ENCODE data around the gene CACNA1F. TPM values are rescaled to one million over a fixed set of nuclear protein-coding genes. Genes with fewer than 3 reads are reported as not detected.

CACNA1F gene
- total RNA-seq, 4 donors from 2014 or later: 1.7 to 2.8 (median 2.3) TPM

GRCh38 chrX:49179358-49179757, 53.8 kb downstream of the CACNA1F start:
- DNase-seq: no peak
- Histone ChIP-seq H3K9me3 (no peaks in the 10 kb centered on the region), H3K4me3 (no peak overlapping the region), H3K27ac (no peak overlapping the region), H3K4me1 (no peaks in the 10 kb centered on the region), H3K36me3 (peaks cover 0 to 14% (median 0%) of the 10 kb centered on the region in 3 donors), H3K27me3 (no peaks in the 10 kb centered on the region)
- no peak for TF ChIP-seq POLR2A (IDR thresholded peaks at IDR 0.05)
- no peak for TF ChIP-seq CTCF (IDR thresholded peaks at IDR 0.05)

GRCh38 chrX:49178537-49178936, 54.6 kb downstream of the CACNA1F start:
- Histone ChIP-seq H3K4me1 (no peaks in the 10 kb centered on the region), H3K36me3 (peaks cover 0 to 13% (median 0%) of the 10 kb centered on the region in 3 donors), H3K27me3 (no peaks in the 10 kb centered on the region), H3K4me3 (no peak overlapping the region), H3K9me3 (no peaks in the 10 kb centered on the region), H3K27ac (no peak overlapping the region)
- no peak for DNase-seq
- no peak for TF ChIP-seq POLR2A (IDR thresholded peaks at IDR 0.05)
- TF ChIP-seq CTCF (IDR thresholded peaks at IDR 0.05): no peak

- peaks cover 0 to 7% (median 0%) of the 10 kb centered on the region in 3 donors for H3K36me3 ChIP-seq
Measured at GRCh38 chrX:49177873-49178480, 55.2 kb downstream of the CACNA1F start.

GRCh38 chrX:49177338-49177833, 55.8 kb downstream of the CACNA1F start:
- Histone ChIP-seq H3K27me3 (no peaks in the 10 kb centered on the region), H3K27ac (peak overlapping the region in 2 of 4 donors; percentile 22 to 30), H3K36me3 (peaks cover 0 to 6% (median 0%) of the 10 kb centered on the region in 3 donors), H3K4me3 (no peak overlapping the region), H3K4me1 (no peaks in the 10 kb centered on the region), H3K9me3 (no peaks in the 10 kb centered on the region)
- TF ChIP-seq CTCF (IDR thresholded peaks at IDR 0.05): peak in 3 of 6 experiments; percentile 15 to 31 (median 20)
- TF ChIP-seq POLR2A (IDR thresholded peaks at IDR 0.05): no peak
- no peak for DNase-seq

More at GRCh38 chrX:49177873-49178480, 55.2 kb downstream of the CACNA1F start:
- H3K27me3 ChIP-seq: no peaks in the 10 kb centered on the region
- DNase-seq: no peak
- H3K4me3 ChIP-seq: no peak overlapping the region
- H3K27ac ChIP-seq: no peak overlapping the region
- TF ChIP-seq POLR2A (IDR thresholded peaks at IDR 0.05): no peak
- TF ChIP-seq CTCF (IDR thresholded peaks at IDR 0.05): no peak
- no peaks in the 10 kb centered on the region for H3K4me1 ChIP-seq
- no peaks in the 10 kb centered on the region for H3K9me3 ChIP-seq

GRCh38 chrX:49176421-49177326, 56.5 kb downstream of the CACNA1F start:
- no peak for DNase-seq
- peaks cover 0 to 6% (median 0%) of the 10 kb centered on the region in 3 donors for H3K36me3 ChIP-seq

More at GRCh38 chrX:49176421-49177326, 56.5 kb downstream of the CACNA1F start:
- Histone ChIP-seq H3K4me3 (no peak overlapping the region), H3K4me1 (no peaks in the 10 kb centered on the region), H3K27ac (peak overlapping the region in 2 of 4 donors; percentile 22 to 30), H3K27me3 (no peaks in the 10 kb centered on the region), H3K9me3 (no peaks in the 10 kb centered on the region)
- TF ChIP-seq CTCF (IDR thresholded peaks at IDR 0.05): no peak
- TF ChIP-seq POLR2A (IDR thresholded peaks at IDR 0.05): no peak
